Caco-2 (cell line): ENCODE measurements around the gene GSDME. TPM values are rescaled to one million over a fixed set of nuclear protein-coding genes. Genes with fewer than 3 reads are reported as not detected.

Experiments
- BruUV-seq: library from RNA; stranded (reverse); fragments of 400-500 nt; replicated peaks from 2 replicates; lab custom pipeline; 2021; lab: Mats Ljungman, UMichigan
- CTCF ChIA-PET: fragments of 300-600 bp; sonication (Branson Sonifier 250); formaldehyde crosslinking; loops from one replicate; lab custom pipeline; 2022; ENCODE audit warnings: antibody characterized with exemption; lab: Charles Lee
- POLR2A ChIA-PET: fragments of 300-600 bp; sonication (Branson Sonifier 250); formaldehyde crosslinking; loops from one replicate; lab custom pipeline; 2022; ENCODE audit warnings: antibody characterized with exemption; lab: Charles Lee
- DNase-seq, 2 experiments: peaks; one replicate each; pipeline versions ENCODE4 v3.0.0 to v3.0.0-alpha.2; 2020 to 2022
- H3K27me3 ChIP-seq: replicated peaks from 2 replicates; pipeline ENCODE4 v1.6.0; 2011; ENCODE audit warnings: low read length; ENCODE audit not compliant: control insufficient read depth, insufficient read depth
- H3K36me3 ChIP-seq: 2 replicates; pipeline ENCODE4 v1.5.1; 2011; ENCODE audit warnings: low read length; ENCODE audit not compliant: control insufficient read depth, insufficient read depth
- H3K4me1 ChIP-seq: fragments of 250-450 bp; sonication (Bioruptor Pico); 2 replicates; pipeline ENCODE4 v1.5.1; 2020; ENCODE audit warnings: mild to moderate bottlenecking
- H3K4me3 ChIP-seq: 2 replicates; pipeline ENCODE4 v1.5.1; 2011; ENCODE audit warnings: low read depth, mild to moderate bottlenecking, control low read depth, low read length
- H3K9me3 ChIP-seq: fragments of 250-450 bp; sonication (Bioruptor Pico); 2 replicates; pipeline ENCODE4 v1.5.1; 2020; ENCODE audit warnings: mild to moderate bottlenecking, moderate library complexity
- H3K27ac Mint-ChIP-seq: one replicate; pipeline ENCODE4 v1.8.0; 2022; ENCODE audit warnings: mixed read lengths; ENCODE audit not compliant: unreplicated experiment
- H3K27me3 Mint-ChIP-seq: one replicate; pipeline ENCODE4 v1.8.0; 2022; ENCODE audit warnings: mixed read lengths; ENCODE audit not compliant: insufficient read depth, unreplicated experiment
- H3K36me3 Mint-ChIP-seq: one replicate; pipeline ENCODE4 v1.8.0; 2022; ENCODE audit warnings: mild to moderate bottlenecking, mixed read lengths; ENCODE audit not compliant: insufficient read depth, unreplicated experiment
- H3K4me1 Mint-ChIP-seq: one replicate; pipeline ENCODE4 v1.8.0; 2022; ENCODE audit warnings: low read depth, mixed read lengths; ENCODE audit not compliant: unreplicated experiment
- H3K4me3 Mint-ChIP-seq: one replicate; pipeline ENCODE4 v1.8.0; 2022; ENCODE audit warnings: mild to moderate bottlenecking, moderate library complexity, mixed read lengths; ENCODE audit not compliant: unreplicated experiment
- H3K9me3 Mint-ChIP-seq: one replicate; pipeline ENCODE4 v1.8.0; 2022; ENCODE audit warnings: mixed read lengths; ENCODE audit not compliant: unreplicated experiment
- intact Hi-C: fragments of 100-400 bp; cut with micrococcal nuclease; formaldehyde crosslinking; loops from one replicate; pipeline ENCODE4 v1.10.0; 2022; ENCODE audit not compliant: unreplicated experiment
- total RNA-seq: library from RNA; stranded (reverse); gene quantifications from 2 replicates; pipeline ENCODE4 v1.2.3, GENCODE V29; 2022
- TF ChIP-seq, protein P1 (sequence below), 2 experiments: fragments of 200-600 bp in 1 of 2; IDR thresholded peaks; 1 replicate in 1 of 2; 2 replicates in 1 of 2; pipeline versions ENCODE4 v1.5.1 to v1.8.0; 2011 to 2022; ENCODE audit warnings: antibody characterized with exemption in 1 of 2, control low read depth in 1 of 2, inconsistent platforms in 1 of 2, low read depth in 1 of 2, low read length in 1 of 2, mild to moderate bottlenecking in 1 of 2, moderate library complexity in 1 of 2; ENCODE audit not compliant: insufficient read depth in 1 of 2, severe bottlenecking in 1 of 2, unreplicated experiment in 1 of 2

GSDME gene
- total RNA-seq, 1 experiment from 2014 or later = 35.2 TPM

DNA sequence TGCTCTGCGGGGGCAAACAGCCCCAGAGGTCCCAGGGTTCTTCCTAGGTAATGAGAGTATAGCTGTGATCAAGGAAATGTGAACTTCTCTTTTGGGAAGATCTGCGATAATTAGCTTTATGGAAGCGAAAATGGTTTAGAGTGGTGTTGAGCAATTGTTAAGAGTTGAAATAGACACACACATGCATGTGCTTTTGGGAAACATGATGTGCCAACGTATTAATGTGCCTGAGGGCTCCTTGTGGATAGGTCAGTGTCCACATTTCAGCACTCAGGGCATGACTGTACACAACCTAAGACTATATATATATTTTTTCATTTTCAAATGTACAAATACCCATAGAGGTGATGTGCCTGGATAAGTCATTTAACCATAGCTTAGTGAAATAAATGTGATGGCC is 67.0 kb downstream of the GSDME start:
- DNase-seq = no peak
- Histone ChIP-seq H3K4me1 (peaks cover 15% of the 10 kb centered on the region; the same call in 1 of the 2 replicates), H3K9me3 (no peaks in the 10 kb centered on the region), H3K27me3 (no peaks in the 10 kb centered on the region), H3K4me3 (no peak overlapping the region), H3K36me3 (no peaks in the 10 kb centered on the region)
- POLR2A ChIA-PET = no interaction called here
- CTCF ChIA-PET = no interaction called here
- no peak overlapping the region for H3K4me3 Mint-ChIP-seq
- H3K9me3 Mint-ChIP-seq = no peaks in the 10 kb centered on the region
- H3K27ac Mint-ChIP-seq = no peak overlapping the region
- peaks cover 13% of the 10 kb centered on the region for H3K4me1 Mint-ChIP-seq
- H3K27me3 Mint-ChIP-seq = no peaks in the 10 kb centered on the region
- TF ChIP-seq, protein P1, sequence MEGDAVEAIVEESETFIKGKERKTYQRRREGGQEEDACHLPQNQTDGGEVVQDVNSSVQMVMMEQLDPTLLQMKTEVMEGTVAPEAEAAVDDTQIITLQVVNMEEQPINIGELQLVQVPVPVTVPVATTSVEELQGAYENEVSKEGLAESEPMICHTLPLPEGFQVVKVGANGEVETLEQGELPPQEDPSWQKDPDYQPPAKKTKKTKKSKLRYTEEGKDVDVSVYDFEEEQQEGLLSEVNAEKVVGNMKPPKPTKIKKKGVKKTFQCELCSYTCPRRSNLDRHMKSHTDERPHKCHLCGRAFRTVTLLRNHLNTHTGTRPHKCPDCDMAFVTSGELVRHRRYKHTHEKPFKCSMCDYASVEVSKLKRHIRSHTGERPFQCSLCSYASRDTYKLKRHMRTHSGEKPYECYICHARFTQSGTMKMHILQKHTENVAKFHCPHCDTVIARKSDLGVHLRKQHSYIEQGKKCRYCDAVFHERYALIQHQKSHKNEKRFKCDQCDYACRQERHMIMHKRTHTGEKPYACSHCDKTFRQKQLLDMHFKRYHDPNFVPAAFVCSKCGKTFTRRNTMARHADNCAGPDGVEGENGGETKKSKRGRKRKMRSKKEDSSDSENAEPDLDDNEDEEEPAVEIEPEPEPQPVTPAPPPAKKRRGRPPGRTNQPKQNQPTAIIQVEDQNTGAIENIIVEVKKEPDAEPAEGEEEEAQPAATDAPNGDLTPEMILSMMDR (IDR thresholded peaks at IDR 0.05; ENCODE audit: insufficient read depth in 1 of 2, low read depth in 1 of 2, low read length in 1 of 2, severe bottlenecking in 1 of 2, unreplicated experiment in 1 of 2) = no peak
- BruUV-seq = no TSS peak
- peaks cover 6% of the 10 kb centered on the region for H3K36me3 Mint-ChIP-seq
- intact Hi-C loops = no loop called here

DNA sequence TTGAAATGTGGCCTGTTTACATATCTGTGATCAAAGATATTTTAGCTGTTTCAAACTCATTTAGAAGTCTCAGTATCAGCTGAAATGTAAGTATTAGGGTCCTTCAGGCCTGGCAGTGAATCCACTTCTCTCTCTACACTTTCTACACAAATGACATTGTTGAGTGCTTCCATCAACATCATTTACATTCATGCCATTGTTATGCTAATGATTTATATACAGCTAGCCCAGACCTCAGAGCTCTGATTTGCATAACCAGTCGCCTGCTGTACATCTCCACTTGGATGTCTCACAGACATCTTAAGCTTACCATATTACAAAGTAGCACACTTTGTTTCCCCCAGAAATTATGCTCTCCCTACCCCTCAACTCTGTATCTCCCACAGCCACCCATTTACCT is 71.6 kb downstream of the GSDME start:
- CTCF ChIA-PET = no interaction called here
- H3K9me3 Mint-ChIP-seq = no peaks in the 10 kb centered on the region

DNA sequence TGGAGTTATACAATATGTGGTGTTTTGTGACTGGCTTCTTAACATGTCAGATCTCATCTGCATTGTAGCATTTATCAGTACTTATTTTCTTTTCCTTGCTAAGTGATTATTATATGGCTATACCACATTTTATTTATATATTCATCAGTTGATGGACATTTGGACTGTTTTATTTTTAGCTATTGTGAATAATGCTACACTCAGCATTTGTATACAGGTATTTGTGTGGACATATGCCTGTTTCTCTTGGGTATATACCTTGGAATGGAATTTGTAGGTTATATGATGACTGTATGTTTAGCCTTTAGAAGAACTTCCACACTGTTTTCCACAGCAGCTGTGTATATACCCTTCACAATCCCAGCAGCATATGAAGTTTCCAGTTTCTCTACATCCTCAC is 86.5 kb downstream of the GSDME start:
- intact Hi-C loops = no loop called here
- no peaks in the 10 kb centered on the region for H3K9me3 Mint-ChIP-seq
- H3K27me3 Mint-ChIP-seq = no peaks in the 10 kb centered on the region
- BruUV-seq = no TSS peak
- Histone ChIP-seq H3K36me3 (no peaks in the 10 kb centered on the region), H3K4me3 (no peak overlapping the region), H3K4me1 (peaks cover 10% of the 10 kb centered on the region), H3K27me3 (no peaks in the 10 kb centered on the region), H3K9me3 (no peaks in the 10 kb centered on the region)
- peaks cover 5% of the 10 kb centered on the region for H3K4me1 Mint-ChIP-seq
- no peak overlapping the region for H3K27ac Mint-ChIP-seq
- no peak for DNase-seq
- POLR2A ChIA-PET = no interaction called here
- H3K36me3 Mint-ChIP-seq = no peaks in the 10 kb centered on the region
- TF ChIP-seq, protein P1 (IDR thresholded peaks at IDR 0.05; ENCODE audit: insufficient read depth in 1 of 2, low read depth in 1 of 2, low read length in 1 of 2, severe bottlenecking in 1 of 2, unreplicated experiment in 1 of 2) = no peak
- CTCF ChIA-PET = no interaction called here
- no peak overlapping the region for H3K4me3 Mint-ChIP-seq

More for the DNA sequence above, 71.6 kb downstream of the GSDME start:
- no peaks in the 10 kb centered on the region for H3K4me1 ChIP-seq
- intact Hi-C loops = no loop called here
- Mint-ChIP-seq H3K27me3 (no peaks in the 10 kb centered on the region), H3K4me3 (no peak overlapping the region), H3K36me3 (peaks cover 12% of the 10 kb centered on the region), H3K4me1 (no peaks in the 10 kb centered on the region), H3K27ac (no peak overlapping the region)
- no peak overlapping the region for H3K4me3 ChIP-seq
- POLR2A ChIA-PET = no interaction called here
- TF ChIP-seq, protein P1 (IDR thresholded peaks at IDR 0.05; ENCODE audit: insufficient read depth in 1 of 2, low read depth in 1 of 2, low read length in 1 of 2, severe bottlenecking in 1 of 2, unreplicated experiment in 1 of 2) = no peak
- DNase-seq = no peak
- BruUV-seq = no TSS peak
- no peaks in the 10 kb centered on the region for H3K27me3 ChIP-seq
- H3K9me3 ChIP-seq = no peaks in the 10 kb centered on the region
- H3K36me3 ChIP-seq = no peaks in the 10 kb centered on the region
